Urothelium cell line (cell line): Measurements from ENCODE around the gene ACHE.

Experiments
- DNase-seq: peaks from one replicate; pipeline ENCODE4 v3.0.0; 2011; ENCODE audit warnings: low spot score, mixed read lengths
- FAIRE-seq: peaks from 2 replicates; lab custom pipeline; 2011; peaks lifted over from hg19 to GRCh38; lab: Jason Lieb, UNC

Gene ACHE

GRCh38 chr7:100886142-100886935 lies 9.3 kb downstream of the ACHE start:
- FAIRE-seq: peak; percentile 5
- no peak for DNase-seq

- no peak for DNase-seq
- no peak for FAIRE-seq
These were observed 10.1 kb downstream of the ACHE start for GRCh38 chr7:100885440-100886141.

DNA sequence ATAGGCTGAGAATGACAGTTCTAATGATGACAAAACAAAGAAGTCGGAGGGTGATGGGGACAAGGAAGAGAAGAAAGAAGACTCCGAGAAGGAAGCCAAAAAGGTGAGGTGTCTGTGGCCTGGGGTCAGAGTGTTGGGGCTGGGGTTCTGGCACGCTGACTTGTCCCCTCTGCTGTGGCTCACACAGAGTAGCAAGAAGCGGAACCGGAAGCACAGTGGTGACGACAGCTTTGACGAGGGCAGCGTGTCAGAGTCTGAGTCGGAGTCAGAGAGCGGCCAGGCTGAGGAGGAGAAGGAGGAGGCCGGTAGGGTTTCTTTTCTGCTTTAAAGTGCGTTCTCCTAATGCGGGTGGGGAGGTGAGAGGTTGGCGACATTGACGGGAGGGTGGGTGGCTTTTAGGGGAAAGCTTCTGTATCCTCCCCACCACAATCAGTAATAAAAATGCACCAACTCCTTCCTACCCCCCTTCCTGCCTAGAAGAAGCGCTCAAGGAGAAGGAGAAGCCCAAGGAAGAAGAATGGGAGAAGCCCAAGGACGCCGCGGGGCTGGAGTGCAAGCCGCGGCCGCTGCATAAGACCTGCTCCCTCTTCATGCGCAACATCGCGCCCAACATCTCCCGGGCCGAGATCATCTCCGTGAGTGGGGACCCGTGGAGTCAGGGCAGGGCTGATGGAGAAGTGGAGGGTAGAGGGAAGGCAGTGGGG lies 10.8 kb downstream of the ACHE start:
- DNase-seq (no peak), FAIRE-seq (no peak)

DNA sequence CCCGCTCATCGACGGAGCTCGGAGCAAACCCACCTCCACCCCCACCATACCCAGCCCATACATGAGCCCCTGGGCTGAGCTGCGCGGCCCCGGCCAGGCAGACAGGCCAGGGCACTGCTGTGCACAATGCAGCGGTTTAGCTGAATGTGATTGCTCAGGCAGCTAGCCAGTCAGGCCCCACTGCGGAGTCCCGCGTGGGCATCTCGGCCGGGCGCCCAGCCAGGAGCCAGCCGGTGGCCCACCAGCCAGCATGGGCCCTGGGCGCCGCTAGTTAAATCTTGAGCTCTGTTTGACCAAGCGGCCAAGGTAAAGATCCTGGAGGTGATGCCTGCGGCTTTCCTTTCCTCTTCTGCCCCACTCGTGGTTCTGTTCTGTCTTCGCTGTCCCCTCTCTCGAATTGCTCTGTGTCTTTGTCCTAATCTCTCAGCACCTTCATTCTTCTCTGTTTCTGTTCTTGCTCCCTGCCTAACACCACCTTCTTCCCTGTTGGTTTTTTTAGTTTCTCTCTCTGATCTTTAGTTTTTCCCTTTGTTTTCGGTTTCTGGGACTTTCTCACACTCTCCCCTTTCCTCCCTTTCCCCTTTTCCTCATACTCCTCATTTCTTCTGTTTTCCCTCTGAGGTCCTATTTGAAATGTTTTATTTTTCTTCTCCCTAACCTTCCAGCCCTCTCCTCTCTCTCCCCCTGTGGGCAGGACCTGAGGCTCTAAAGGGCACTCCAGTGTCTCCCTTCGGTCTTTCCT lies 12.7 kb downstream of the ACHE start:
- no peak for DNase-seq
- FAIRE-seq: no peak

- FAIRE-seq: no peak
- DNase-seq: no peak
These were observed 13.5 kb downstream of the ACHE start for GRCh38 chr7:100882201-100882600.

GRCh38 chr7:100881136-100881535 lies 14.6 kb downstream of the ACHE start:
- no peak for FAIRE-seq
- no peak for DNase-seq

DNA sequence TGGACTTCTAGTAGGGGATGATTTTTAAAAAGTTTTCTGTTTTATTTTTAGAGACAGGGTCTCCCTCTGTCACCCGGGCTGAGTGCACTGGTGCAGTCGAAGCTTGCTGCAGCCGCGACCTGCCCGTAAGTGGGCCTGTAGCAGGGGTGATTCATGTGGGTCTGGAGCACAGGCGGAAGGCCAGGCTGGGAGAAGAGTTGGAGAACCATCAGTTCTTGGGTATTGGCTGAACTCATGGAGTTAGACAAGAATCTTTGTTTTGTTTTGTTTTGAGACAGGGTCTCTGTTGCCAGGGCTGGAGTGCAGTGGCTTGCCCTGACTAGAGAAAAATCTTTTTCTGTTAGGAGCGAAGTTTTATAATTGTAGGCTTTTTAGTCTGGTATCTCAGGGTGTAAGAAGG lies 15.0 kb downstream of the ACHE start:
- DNase-seq: no peak
- no peak for FAIRE-seq

- no peak for DNase-seq
- FAIRE-seq: no peak
These were observed 15.9 kb downstream of the ACHE start for GRCh38 chr7:100879685-100880261.

DNA sequence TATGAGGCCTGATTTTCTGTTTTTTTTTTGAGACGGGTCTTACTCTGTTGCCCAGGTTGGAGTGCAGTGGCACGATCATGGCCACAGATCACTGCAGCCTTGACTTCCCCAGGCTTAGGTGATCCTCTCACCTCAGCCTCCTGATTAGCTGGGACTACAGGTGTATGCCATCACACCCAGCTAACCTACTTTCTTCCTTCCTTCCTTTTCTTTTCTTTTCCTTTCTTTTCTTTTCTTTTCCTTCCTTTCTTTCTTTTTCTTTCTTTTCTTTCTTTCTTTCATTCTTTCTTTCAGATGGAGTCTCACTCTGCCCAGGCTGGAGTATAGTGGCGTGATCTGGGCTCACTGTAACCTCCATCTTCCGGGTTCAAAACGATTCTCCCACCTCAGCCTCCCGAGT lies 17.0 kb downstream of the ACHE start:
- FAIRE-seq (no peak), DNase-seq (no peak)

DNA sequence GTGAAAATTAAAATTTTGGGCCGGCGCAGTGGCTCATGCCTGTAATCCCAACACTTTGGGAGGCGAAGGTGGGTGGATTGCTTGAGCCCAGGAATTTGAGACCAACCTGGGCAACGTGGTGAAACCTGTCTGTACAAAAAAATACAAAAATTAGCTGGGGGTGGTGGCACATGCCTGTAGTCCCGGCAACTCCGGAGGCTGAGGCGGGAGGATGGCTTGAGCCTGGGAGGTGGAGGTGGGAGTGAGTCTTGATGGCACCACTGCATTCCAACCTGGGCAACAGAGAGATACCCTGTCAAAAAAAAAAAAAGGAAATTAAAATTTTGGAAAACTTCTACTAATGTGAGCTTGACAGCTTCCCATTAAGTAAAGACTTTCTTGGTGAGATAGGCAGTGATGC lies 17.7 kb downstream of the ACHE start:
- FAIRE-seq (no peak), DNase-seq (no peak)

GRCh38 chr7:100875356-100875751 lies 20.3 kb downstream of the ACHE start:
- DNase-seq (peak; percentile 50), FAIRE-seq (no peak)

GRCh38 chr7:100874577-100875355 lies 20.9 kb downstream of the ACHE start, which contains the start of gene SRRT:
SRRT (plus strand) TSS chr7:100875103; CDS start chr7:100875591, 488 bp downstream.
- DNase-seq: peak; percentile 100
- peak; percentile 98 for FAIRE-seq

GRCh38 chr7:100874300-100874576 lies 21.4 kb downstream of the ACHE start:
- DNase-seq (no peak), FAIRE-seq (no peak)

DNA sequence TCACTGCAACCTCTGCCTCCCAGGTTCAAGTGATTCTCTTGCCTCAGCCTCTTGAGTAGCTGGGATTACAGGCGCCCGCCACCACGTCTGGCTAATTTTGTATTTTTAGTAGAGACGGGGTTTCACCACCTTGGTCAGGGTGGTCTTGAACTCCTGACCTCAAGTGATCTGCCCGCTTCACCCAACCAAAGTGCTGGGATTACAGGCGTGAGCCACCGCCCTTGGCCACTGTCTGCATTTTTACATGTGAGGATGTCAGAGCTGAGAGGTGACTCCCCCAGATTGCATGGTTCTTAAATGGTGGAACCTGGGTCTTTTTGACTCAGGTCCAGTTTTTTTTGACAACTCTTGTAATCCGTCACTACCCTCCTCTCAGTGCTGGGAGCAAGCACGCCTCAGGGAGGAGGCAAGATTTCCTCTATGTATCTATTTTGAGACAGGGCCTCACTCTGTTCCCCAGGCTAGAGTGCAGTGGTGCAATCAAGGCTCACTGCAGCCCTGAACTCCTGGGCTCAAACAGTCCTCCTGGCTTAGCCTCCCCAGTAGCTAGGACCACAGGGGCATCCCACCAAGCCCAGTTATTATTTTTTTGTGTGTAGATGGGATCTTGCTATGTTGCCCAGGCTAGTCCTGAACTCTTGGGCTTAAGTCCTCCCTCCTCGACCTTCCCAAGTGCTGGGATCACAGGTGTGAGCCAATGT lies 21.9 kb downstream of the ACHE start:
- FAIRE-seq: no peak

DNA sequence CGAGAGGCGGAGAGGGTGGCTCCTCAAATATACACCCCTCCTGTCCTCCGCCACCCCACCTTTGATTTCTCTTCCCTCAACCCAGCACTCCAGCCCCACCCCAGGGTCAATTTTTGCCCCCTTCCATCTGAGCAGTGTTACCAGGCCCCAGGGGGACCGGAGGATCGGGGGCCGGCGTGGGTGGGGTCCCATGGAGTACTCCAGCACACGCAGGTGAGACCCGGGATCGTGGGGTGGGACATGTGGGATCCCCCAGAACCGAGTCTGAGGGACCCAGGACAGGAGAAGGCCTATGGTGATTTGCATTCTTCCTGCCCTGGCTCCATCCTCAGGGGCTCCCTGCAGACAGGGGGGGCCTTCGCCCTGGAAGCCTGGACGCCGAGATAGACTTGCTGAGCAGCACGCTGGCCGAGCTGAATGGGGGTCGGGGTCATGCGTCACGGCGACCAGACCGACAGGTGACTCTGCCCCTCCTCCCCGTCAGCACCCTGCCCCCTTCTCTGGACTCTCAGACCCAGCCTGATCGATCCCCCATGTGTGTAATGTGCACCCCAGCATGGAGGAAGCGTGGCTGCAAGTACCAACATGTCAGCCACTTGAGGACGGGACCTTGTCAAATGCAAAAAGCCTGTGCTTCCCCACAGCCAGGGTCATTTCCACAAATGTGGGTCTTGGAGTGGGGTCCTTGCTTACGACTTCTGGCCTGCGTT lies 27.8 kb downstream of the ACHE start:
- no peak for FAIRE-seq

More for the DNA sequence above, 21.9 kb downstream of the ACHE start:
- DNase-seq: no peak

DNA sequence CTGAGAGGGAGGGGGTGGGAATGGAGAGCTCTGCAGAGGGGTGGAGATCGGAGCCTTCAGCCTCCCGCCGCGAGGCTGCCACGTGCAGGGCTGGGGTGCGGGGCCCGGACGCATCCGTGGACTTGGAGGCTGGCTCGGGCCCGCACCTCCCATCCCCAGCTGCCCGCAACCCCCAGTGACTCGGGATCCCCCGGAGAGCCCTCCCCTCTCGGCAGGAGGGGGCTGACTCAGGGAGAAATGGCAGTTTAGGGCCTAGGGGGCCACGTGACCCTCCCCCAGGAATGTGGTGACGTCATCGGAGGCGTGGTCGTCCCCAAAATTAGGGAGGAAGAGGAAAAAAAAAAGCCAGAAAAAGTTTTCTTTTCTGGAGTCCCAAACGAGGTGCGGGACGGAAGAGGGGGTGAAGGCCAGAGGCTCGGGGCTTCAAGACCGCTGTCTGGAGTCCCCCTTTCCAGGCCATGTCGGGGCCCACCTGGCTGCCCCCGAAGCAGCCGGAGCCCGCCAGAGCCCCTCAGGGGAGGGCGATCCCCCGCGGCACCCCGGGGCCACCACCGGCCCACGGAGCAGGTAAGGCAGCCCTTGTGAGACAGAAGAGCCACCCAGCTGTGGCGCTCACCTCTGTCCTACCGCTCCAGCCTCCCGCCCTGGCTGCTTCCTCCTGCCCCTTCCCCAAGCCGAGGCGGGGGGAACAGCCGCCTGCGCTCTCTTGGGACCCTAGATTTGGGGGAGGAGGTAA lies 28.5 kb downstream of the ACHE start, which contains the start of gene TRIP6:
Gene TRIP6, plus strand, starts transcription at position 348 of the 736 bp plus-strand sequence. Its CDS starts 111 bp downstream, at position 459.
- DNase-seq (peak; percentile 98), FAIRE-seq (peak; percentile 71)

More for the DNA sequence above, 27.8 kb downstream of the ACHE start:
- no peak for DNase-seq

GRCh38 chr7:100866729-100867039 lies 29.0 kb downstream of the ACHE start:
- FAIRE-seq (peak; percentile 68), DNase-seq (no peak)
